WTC11 (cell line): ENCODE results near the gene NCOA1. TPM values are rescaled to one million over a fixed set of nuclear protein-coding genes. Genes with fewer than 3 reads are reported as not detected.

ENCODE experiments used
- ATAC-seq: fragments of 200-7000 bp; cut with Tn5 transposase; 2 replicates; pipeline ENCODE4 v1.10.0; 2021; ENCODE audit warnings: mild to moderate bottlenecking, moderate library complexity
- CTCF ChIA-PET: fragments of 300-600 bp; sonication (Branson Sonifier 250); formaldehyde crosslinking; loops from one replicate; lab custom pipeline; 2021; ENCODE audit warnings: antibody characterized with exemption; lab: Charles Lee
- POLR2A ChIA-PET: fragments of 350-600 bp; sonication (Branson Sonifier 250); formaldehyde crosslinking; loops from one replicate; lab custom pipeline; 2021; ENCODE audit warnings: antibody characterized with exemption; lab: Charles Lee
- DNase-seq: peaks from one replicate; pipeline ENCODE4 v3.0.0; 2021; ENCODE audit warnings: low spot score
- H3K27ac Mint-ChIP-seq: 2 replicates; pipeline ENCODE4 v1.8.0; 2021; ENCODE audit warnings: mixed read lengths
- H3K27me3 Mint-ChIP-seq: 2 replicates; pipeline ENCODE4 v1.8.0; 2021; ENCODE audit warnings: low read depth, mild to moderate bottlenecking, moderate library complexity, mixed read lengths
- H3K36me3 Mint-ChIP-seq: 2 replicates; pipeline ENCODE4 v1.8.0; 2021; ENCODE audit warnings: mixed read lengths
- H3K4me1 Mint-ChIP-seq: 2 replicates; pipeline ENCODE4 v1.8.0; 2022; ENCODE audit warnings: mixed read lengths
- H3K4me3 Mint-ChIP-seq: 2 replicates; pipeline ENCODE4 v1.8.0; 2021; ENCODE audit warnings: mild to moderate bottlenecking, moderate library complexity, mixed read lengths
- H3K9me3 Mint-ChIP-seq: 2 replicates; pipeline ENCODE4 v1.8.0; 2021; ENCODE audit warnings: mixed read lengths
- ATF1 ChIP-seq: sonication (generic); formaldehyde crosslinking; IDR thresholded peaks from 2 replicates; pipeline ENCODE4 v1.8.1; 2023; ENCODE audit warnings: mild to moderate bottlenecking, moderate library complexity, missing genetic modification reagents
- ETV6 ChIP-seq: sonication (generic); formaldehyde crosslinking; IDR thresholded peaks from 2 replicates; pipeline ENCODE4 v1.8.1; 2022; ENCODE audit warnings: mild to moderate bottlenecking, missing genetic modification reagents
- FOXJ3 ChIP-seq: sonication (generic); formaldehyde crosslinking; IDR thresholded peaks from 2 replicates; pipeline ENCODE4 v1.9.0; 2021; ENCODE audit warnings: missing genetic modification reagents, mild to moderate bottlenecking, borderline replicate concordance
- GABPB1 ChIP-seq: sonication (generic); formaldehyde crosslinking; IDR thresholded peaks from 2 replicates; pipeline ENCODE4 v1.8.1; 2023; ENCODE audit warnings: mild to moderate bottlenecking, missing genetic modification reagents
- GRHL2 ChIP-seq: fragments of 250-450 bp; sonication (Bioruptor Pico); IDR thresholded peaks from 2 replicates; pipeline ENCODE4 v1.8.0; 2022; ENCODE audit warnings: mild to moderate bottlenecking, moderate library complexity; ENCODE audit not compliant: insufficient replicate concordance, severe bottlenecking
- IRF2 ChIP-seq: sonication (generic); formaldehyde crosslinking; IDR thresholded peaks from 2 replicates; pipeline ENCODE4 v1.8.0; 2022; ENCODE audit warnings: low read depth, missing genetic modification reagents, borderline replicate concordance
- NFATC4 ChIP-seq: fragments of 250-450 bp; sonication (Bioruptor Pico); IDR thresholded peaks from 2 replicates; pipeline ENCODE4 v1.9.0; 2021; ENCODE audit warnings: mild to moderate bottlenecking
- OVOL2 ChIP-seq: fragments of 250-450 bp; sonication (Bioruptor Pico); IDR thresholded peaks from 2 replicates; pipeline ENCODE4 v1.9.0; 2021; ENCODE audit warnings: mild to moderate bottlenecking, borderline replicate concordance
- RELA ChIP-seq: sonication (generic); formaldehyde crosslinking; IDR thresholded peaks from 2 replicates; pipeline ENCODE4 v1.8.1; 2022; ENCODE audit warnings: missing genetic modification reagents, mild to moderate bottlenecking, borderline replicate concordance
- RORB ChIP-seq: fragments of 250-450 bp; sonication (Bioruptor Pico); IDR thresholded peaks from 2 replicates; pipeline ENCODE4 v1.9.0; 2021; ENCODE audit warnings: mild to moderate bottlenecking
- TEAD1 ChIP-seq: sonication (generic); formaldehyde crosslinking; IDR thresholded peaks from 2 replicates; pipeline ENCODE4 v1.8.0; 2022; ENCODE audit warnings: mild to moderate bottlenecking, missing genetic modification reagents
- ZBTB21 ChIP-seq: sonication (generic); formaldehyde crosslinking; IDR thresholded peaks from 2 replicates; pipeline ENCODE4 v1.8.1; 2023; ENCODE audit warnings: mild to moderate bottlenecking, missing genetic modification reagents, borderline replicate concordance
- ZNF317 ChIP-seq: sonication (generic); formaldehyde crosslinking; IDR thresholded peaks from 2 replicates; pipeline ENCODE4 v1.8.1; 2023; ENCODE audit warnings: low read depth, mild to moderate bottlenecking, moderate library complexity, missing genetic modification reagents, borderline replicate concordance
- ZNF396 ChIP-seq: fragments of 250-450 bp; sonication (Bioruptor Pico); IDR thresholded peaks from 2 replicates; pipeline ENCODE4 v1.8.0; 2021; ENCODE audit warnings: mild to moderate bottlenecking, moderate library complexity, borderline replicate concordance
- total RNA-seq: library from RNA; stranded (reverse); gene quantifications from 3 replicates; pipeline ENCODE4 v1.2.3, GENCODE V29; 2021
- TF ChIP-seq, protein P1 (sequence below): fragments of 250-450 bp; sonication (Bioruptor Pico); IDR thresholded peaks from 2 replicates; pipeline ENCODE4 v1.9.0; 2021; ENCODE audit warnings: mild to moderate bottlenecking
- TF ChIP-seq, protein P2 (sequence below): fragments of 200-600 bp; IDR thresholded peaks from 2 replicates; pipeline ENCODE4 v1.8.0; 2022; ENCODE audit warnings: antibody characterized with exemption
- TF ChIP-seq, protein P3 (sequence below): sonication (generic); formaldehyde crosslinking; IDR thresholded peaks from 2 replicates; pipeline ENCODE4 v1.8.0; 2022; ENCODE audit warnings: mild to moderate bottlenecking, missing genetic modification reagents
- TF ChIP-seq, protein P4 (sequence below): fragments of 250-450 bp; sonication (Bioruptor Pico); IDR thresholded peaks from 2 replicates; pipeline ENCODE4 v1.9.0; 2021; ENCODE audit warnings: mild to moderate bottlenecking, borderline replicate concordance
- TF ChIP-seq, protein P5 (sequence below): sonication (generic); formaldehyde crosslinking; IDR thresholded peaks from 2 replicates; pipeline ENCODE4 v1.8.1; 2023; ENCODE audit warnings: mild to moderate bottlenecking, missing genetic modification reagents, moderate library complexity
- TF ChIP-seq, protein P6 (sequence below): sonication (generic); formaldehyde crosslinking; IDR thresholded peaks from 2 replicates; pipeline ENCODE4 v1.8.0; 2022; ENCODE audit warnings: mild to moderate bottlenecking, missing genetic modification reagents
- TF ChIP-seq, protein P7 (sequence below): sonication (generic); formaldehyde crosslinking; IDR thresholded peaks from 2 replicates; pipeline ENCODE4 v1.8.1; 2022; ENCODE audit warnings: low read depth, missing genetic modification reagents, borderline replicate concordance
- TF ChIP-seq, protein P8 (sequence below): sonication (generic); formaldehyde crosslinking; IDR thresholded peaks from 2 replicates; pipeline ENCODE4 v1.8.1; 2023; ENCODE audit warnings: mild to moderate bottlenecking, missing genetic modification reagents

NCOA1 gene
- total RNA-seq, 1 experiment from 2014 or later, result 16.9 TPM

DNA sequence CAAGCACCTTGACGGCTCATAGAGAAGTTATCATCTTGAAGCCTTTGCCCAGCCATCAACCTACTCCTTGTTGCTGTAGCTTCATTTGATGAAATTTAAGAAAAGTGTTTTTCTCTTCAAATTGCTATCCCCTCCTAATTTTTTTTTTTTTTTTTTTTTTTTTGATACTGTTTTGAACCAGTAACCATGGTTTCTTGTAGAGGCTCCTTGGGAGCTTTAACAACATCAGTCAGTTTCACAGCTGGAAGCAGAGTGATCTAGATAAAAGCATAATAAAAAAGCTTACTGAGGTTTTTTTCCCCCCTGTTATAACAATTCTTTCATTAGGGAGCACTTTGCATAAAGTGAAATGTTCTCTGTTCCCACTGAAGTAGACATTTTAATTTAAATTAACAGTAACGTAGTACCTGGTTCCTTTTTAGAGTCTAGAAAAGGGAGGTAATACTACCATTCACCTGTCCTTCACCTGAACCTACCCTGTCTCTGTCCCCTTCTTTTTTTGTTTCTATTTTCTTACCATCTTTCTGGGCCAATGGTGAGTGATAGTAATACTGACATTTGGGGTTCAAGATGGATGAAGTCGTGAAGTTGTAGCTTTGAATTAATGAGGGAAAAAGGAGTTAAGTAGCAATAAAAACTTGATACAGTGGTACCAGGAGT lies 101.5 kb downstream of the NCOA1 start (continued):
- TF ChIP-seq, protein P1, sequence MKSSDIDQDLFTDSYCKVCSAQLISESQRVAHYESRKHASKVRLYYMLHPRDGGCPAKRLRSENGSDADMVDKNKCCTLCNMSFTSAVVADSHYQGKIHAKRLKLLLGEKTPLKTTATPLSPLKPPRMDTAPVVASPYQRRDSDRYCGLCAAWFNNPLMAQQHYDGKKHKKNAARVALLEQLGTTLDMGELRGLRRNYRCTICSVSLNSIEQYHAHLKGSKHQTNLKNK (CRISPR knock-in tag), result no peak
- TF ChIP-seq GRHL2 (CRISPR knock-in tag), result no peak

DNA sequence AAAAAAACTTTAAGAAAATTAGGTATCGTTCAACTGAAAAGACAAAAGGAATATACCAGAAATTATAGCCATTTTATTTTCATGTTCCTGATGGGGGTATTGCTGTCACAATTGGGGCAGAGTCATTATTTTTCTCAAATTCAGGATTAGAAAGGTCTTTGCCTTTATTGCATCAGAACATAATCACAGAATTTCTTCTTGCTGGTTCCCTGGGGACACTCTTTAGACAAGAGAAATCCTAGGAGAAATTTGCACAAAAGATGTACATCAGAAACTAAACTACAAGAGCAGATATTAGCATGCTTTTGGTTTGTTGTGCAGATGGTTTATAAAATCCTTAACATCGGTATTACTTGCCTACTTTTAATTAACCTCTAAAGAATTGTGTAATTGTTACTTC lies 103.2 kb downstream of the NCOA1 start:
- TF ChIP-seq NFATC4 (CRISPR knock-in tag), result no peak
- no peak for TF ChIP-seq ZNF396
- TF ChIP-seq TEAD1 (CRISPR knock-in tag), result no peak
- TF ChIP-seq, protein P2, sequence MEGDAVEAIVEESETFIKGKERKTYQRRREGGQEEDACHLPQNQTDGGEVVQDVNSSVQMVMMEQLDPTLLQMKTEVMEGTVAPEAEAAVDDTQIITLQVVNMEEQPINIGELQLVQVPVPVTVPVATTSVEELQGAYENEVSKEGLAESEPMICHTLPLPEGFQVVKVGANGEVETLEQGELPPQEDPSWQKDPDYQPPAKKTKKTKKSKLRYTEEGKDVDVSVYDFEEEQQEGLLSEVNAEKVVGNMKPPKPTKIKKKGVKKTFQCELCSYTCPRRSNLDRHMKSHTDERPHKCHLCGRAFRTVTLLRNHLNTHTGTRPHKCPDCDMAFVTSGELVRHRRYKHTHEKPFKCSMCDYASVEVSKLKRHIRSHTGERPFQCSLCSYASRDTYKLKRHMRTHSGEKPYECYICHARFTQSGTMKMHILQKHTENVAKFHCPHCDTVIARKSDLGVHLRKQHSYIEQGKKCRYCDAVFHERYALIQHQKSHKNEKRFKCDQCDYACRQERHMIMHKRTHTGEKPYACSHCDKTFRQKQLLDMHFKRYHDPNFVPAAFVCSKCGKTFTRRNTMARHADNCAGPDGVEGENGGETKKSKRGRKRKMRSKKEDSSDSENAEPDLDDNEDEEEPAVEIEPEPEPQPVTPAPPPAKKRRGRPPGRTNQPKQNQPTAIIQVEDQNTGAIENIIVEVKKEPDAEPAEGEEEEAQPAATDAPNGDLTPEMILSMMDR, result no peak
- no peak for TF ChIP-seq IRF2 (CRISPR knock-in tag)
- TF ChIP-seq, protein P3, sequence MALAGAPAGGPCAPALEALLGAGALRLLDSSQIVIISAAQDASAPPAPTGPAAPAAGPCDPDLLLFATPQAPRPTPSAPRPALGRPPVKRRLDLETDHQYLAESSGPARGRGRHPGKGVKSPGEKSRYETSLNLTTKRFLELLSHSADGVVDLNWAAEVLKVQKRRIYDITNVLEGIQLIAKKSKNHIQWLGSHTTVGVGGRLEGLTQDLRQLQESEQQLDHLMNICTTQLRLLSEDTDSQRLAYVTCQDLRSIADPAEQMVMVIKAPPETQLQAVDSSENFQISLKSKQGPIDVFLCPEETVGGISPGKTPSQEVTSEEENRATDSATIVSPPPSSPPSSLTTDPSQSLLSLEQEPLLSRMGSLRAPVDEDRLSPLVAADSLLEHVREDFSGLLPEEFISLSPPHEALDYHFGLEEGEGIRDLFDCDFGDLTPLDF (CRISPR knock-in tag), result no peak
- no peak for TF ChIP-seq ZNF317
- TF ChIP-seq, protein P4, sequence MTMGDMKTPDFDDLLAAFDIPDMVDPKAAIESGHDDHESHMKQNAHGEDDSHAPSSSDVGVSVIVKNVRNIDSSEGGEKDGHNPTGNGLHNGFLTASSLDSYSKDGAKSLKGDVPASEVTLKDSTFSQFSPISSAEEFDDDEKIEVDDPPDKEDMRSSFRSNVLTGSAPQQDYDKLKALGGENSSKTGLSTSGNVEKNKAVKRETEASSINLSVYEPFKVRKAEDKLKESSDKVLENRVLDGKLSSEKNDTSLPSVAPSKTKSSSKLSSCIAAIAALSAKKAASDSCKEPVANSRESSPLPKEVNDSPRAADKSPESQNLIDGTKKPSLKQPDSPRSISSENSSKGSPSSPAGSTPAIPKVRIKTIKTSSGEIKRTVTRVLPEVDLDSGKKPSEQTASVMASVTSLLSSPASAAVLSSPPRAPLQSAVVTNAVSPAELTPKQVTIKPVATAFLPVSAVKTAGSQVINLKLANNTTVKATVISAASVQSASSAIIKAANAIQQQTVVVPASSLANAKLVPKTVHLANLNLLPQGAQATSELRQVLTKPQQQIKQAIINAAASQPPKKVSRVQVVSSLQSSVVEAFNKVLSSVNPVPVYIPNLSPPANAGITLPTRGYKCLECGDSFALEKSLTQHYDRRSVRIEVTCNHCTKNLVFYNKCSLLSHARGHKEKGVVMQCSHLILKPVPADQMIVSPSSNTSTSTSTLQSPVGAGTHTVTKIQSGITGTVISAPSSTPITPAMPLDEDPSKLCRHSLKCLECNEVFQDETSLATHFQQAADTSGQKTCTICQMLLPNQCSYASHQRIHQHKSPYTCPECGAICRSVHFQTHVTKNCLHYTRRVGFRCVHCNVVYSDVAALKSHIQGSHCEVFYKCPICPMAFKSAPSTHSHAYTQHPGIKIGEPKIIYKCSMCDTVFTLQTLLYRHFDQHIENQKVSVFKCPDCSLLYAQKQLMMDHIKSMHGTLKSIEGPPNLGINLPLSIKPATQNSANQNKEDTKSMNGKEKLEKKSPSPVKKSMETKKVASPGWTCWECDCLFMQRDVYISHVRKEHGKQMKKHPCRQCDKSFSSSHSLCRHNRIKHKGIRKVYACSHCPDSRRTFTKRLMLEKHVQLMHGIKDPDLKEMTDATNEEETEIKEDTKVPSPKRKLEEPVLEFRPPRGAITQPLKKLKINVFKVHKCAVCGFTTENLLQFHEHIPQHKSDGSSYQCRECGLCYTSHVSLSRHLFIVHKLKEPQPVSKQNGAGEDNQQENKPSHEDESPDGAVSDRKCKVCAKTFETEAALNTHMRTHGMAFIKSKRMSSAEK (CRISPR knock-in tag), result no peak
- TF ChIP-seq, protein P5, sequence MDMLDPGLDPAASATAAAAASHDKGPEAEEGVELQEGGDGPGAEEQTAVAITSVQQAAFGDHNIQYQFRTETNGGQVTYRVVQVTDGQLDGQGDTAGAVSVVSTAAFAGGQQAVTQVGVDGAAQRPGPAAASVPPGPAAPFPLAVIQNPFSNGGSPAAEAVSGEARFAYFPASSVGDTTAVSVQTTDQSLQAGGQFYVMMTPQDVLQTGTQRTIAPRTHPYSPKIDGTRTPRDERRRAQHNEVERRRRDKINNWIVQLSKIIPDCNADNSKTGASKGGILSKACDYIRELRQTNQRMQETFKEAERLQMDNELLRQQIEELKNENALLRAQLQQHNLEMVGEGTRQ (CRISPR knock-in tag), result no peak
- TF ChIP-seq GABPB1, result no peak
- TF ChIP-seq, protein P6, sequence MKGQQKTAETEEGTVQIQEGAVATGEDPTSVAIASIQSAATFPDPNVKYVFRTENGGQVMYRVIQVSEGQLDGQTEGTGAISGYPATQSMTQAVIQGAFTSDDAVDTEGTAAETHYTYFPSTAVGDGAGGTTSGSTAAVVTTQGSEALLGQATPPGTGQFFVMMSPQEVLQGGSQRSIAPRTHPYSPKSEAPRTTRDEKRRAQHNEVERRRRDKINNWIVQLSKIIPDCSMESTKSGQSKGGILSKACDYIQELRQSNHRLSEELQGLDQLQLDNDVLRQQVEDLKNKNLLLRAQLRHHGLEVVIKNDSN (CRISPR knock-in tag), result no peak
- no peak for TF ChIP-seq FOXJ3 (CRISPR knock-in tag)
- TF ChIP-seq RORB (CRISPR knock-in tag), result no peak
- no peak for TF ChIP-seq ETV6
- no peak for TF ChIP-seq RELA (CRISPR knock-in tag)
- TF ChIP-seq, protein P7, sequence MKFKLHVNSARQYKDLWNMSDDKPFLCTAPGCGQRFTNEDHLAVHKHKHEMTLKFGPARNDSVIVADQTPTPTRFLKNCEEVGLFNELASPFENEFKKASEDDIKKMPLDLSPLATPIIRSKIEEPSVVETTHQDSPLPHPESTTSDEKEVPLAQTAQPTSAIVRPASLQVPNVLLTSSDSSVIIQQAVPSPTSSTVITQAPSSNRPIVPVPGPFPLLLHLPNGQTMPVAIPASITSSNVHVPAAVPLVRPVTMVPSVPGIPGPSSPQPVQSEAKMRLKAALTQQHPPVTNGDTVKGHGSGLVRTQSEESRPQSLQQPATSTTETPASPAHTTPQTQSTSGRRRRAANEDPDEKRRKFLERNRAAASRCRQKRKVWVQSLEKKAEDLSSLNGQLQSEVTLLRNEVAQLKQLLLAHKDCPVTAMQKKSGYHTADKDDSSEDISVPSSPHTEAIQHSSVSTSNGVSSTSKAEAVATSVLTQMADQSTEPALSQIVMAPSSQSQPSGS, result no peak
- TF ChIP-seq ATF1 (CRISPR knock-in tag), result no peak
- TF ChIP-seq, protein P8, sequence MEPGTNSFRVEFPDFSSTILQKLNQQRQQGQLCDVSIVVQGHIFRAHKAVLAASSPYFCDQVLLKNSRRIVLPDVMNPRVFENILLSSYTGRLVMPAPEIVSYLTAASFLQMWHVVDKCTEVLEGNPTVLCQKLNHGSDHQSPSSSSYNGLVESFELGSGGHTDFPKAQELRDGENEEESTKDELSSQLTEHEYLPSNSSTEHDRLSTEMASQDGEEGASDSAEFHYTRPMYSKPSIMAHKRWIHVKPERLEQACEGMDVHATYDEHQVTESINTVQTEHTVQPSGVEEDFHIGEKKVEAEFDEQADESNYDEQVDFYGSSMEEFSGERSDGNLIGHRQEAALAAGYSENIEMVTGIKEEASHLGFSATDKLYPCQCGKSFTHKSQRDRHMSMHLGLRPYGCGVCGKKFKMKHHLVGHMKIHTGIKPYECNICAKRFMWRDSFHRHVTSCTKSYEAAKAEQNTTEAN (CRISPR knock-in tag), result no peak
- no peak for TF ChIP-seq ZBTB21 (CRISPR knock-in tag)
- no peak for TF ChIP-seq OVOL2 (CRISPR knock-in tag)
- DNase-seq (no peak), ATAC-seq (no peak)
- Mint-ChIP-seq H3K9me3 (no peaks in the 10 kb centered on the region), H3K4me3 (no peak overlapping the region), H3K27ac (no peak overlapping the region), H3K27me3 (no peaks in the 10 kb centered on the region), H3K4me1 (peaks cover 19% of the 10 kb centered on the region), H3K36me3 (no peaks in the 10 kb centered on the region)
- POLR2A ChIA-PET, result no interaction called here
- CTCF ChIA-PET, result no interaction called here
